Aorta (tissue), 5 donors: ENCODE measurements around the gene PRKN. TPM values are rescaled to one million over a fixed set of nuclear protein-coding genes. Genes with fewer than 3 reads are reported as not detected.

Experiments used
- ATAC-seq: fragments of 200-7000 bp; cut with Tn5 transposase; one replicate; pipeline ENCODE4 v1.9.1; 2022; ENCODE audit warnings: moderate library complexity; ENCODE audit not compliant: low FRiP score
- DNase-seq, 2 donors: peaks; one replicate each; pipeline ENCODE4 v3.0.0-alpha.2; 2020
- H3K27ac ChIP-seq, 2 donors: one replicate each; pipeline ENCODE4 v1.5.1; 2013; ENCODE audit warnings: low read length in 2 of 2, mild to moderate bottlenecking in 2 of 2, moderate library complexity in 2 of 2, control low read depth in 1 of 2, inconsistent platforms in 1 of 2, low read depth in 1 of 2
- H3K27me3 ChIP-seq, 2 donors: one replicate each; pipeline ENCODE4 v1.6.1; 2013; ENCODE audit warnings: control low read depth in 1 of 2, low read length in 1 of 2, mild to moderate bottlenecking in 1 of 2, moderate library complexity in 1 of 2; ENCODE audit not compliant: insufficient read depth in 2 of 2, control insufficient read depth in 1 of 2
- H3K36me3 ChIP-seq, 2 donors: one replicate each; pipeline ENCODE4 v1.6.1; 2013; ENCODE audit warnings: control low read depth in 1 of 2, low read length in 1 of 2, mild to moderate bottlenecking in 1 of 2; ENCODE audit not compliant: insufficient read depth in 2 of 2, control insufficient read depth in 1 of 2
- H3K4me1 ChIP-seq, 2 donors: one replicate each; pipeline ENCODE4 v1.6.1; 2013; ENCODE audit warnings: low read length in 2 of 2, control low read depth in 1 of 2, mild to moderate bottlenecking in 1 of 2, moderate library complexity in 1 of 2; ENCODE audit not compliant: insufficient read depth in 2 of 2, control insufficient read depth in 1 of 2
- H3K4me3 ChIP-seq, 2 donors: one replicate each; pipeline ENCODE4 v1.5.1; 2013; ENCODE audit warnings: low read length in 2 of 2, control low read depth in 1 of 2, mild to moderate bottlenecking in 1 of 2
- H3K9me3 ChIP-seq: one replicate; pipeline ENCODE4 v1.6.1; 2013; ENCODE audit warnings: mild to moderate bottlenecking, low read length; ENCODE audit not compliant: control insufficient read depth
- WGBS, 2 donors: extraction: QIAGEN DNeasy Blood & Tissue Kit; methylation state at CpG; one replicate each; pipeline ENCODE4 v1.1.7; 2013; 5-methylcytosine and 5-hydroxymethylcytosine counted together
- intact Hi-C, 2 donors: fragments of 100-400 bp; cut with DNase I; formaldehyde crosslinking; loops; one replicate each; pipeline versions ENCODE4 v1.14.2 to v1.15.0; 2022
- polyA plus RNA-seq, 2 donors: library from polyadenylated mRNA; stranded (reverse); fragments of 200-250 nt; gene quantifications; one replicate each; pipeline ENCODE4 v1.2.3, GENCODE V29; 2013
- total RNA-seq, 2 donors: library from RNA; stranded (reverse); fragmentation: NEBNext Ultra II Directional; extraction: Animal tissue kit (Norgen Biotek cat#: 25700); gene quantifications; one replicate each; pipeline ENCODE4 v1.2.1, GENCODE V29; 2021
- donor health status: healthy with polysubstance abuse.
- donor health status: Bipolar disorder and iron deficiency.
- donor health status: DM: no; HTN: no; CAD: no.
- donor health status: DM: no; HTN: no; CAD: no.
- donor health status: DM: yes; HTN: yes; CAD: no.

Gene PRKN
- total and polyA plus RNA-seq, 4 donors = 1.0 to 17.3 (median 5.7) TPM

GRCh38 chr6:161973064-161973463 is 754.5 kb downstream of the PRKN start:
- Histone ChIP-seq H3K27me3 (no peaks in the 10 kb centered on the region), H3K4me1 (no peaks in the 10 kb centered on the region), H3K9me3 (no peaks in the 10 kb centered on the region), H3K36me3 (peaks cover 0 to 2% of the 10 kb centered on the region in 2 donors), H3K27ac (no peak overlapping the region), H3K4me3 (no peak overlapping the region)
- ATAC-seq (no peak), DNase-seq (no peak)
- intact Hi-C loops = no loop called here
- 60 to 65% methylated on average over 9 of the region's 9 CpGs for WGBS, 2 donors

GRCh38 chr6:161971043-161971442 is 756.5 kb downstream of the PRKN start:
- H3K36me3 ChIP-seq = peaks cover 0 to 2% of the 10 kb centered on the region in 2 donors
- no peak for ATAC-seq
- WGBS, 2 donors = 67 to 73% methylated on average over 5 of the region's 5 CpGs

GRCh38 chr6:161963634-161964234 is 763.8 kb downstream of the PRKN start:
- intact Hi-C loops = no loop called here
- DNase-seq (no peak), ATAC-seq (no peak)
- Histone ChIP-seq H3K9me3 (no peaks in the 10 kb centered on the region), H3K27me3 (no peaks in the 10 kb centered on the region), H3K36me3 (no peaks in the 10 kb centered on the region), H3K4me3 (no peak overlapping the region), H3K27ac (no peak overlapping the region), H3K4me1 (no peaks in the 10 kb centered on the region)
- 60% methylated on average over 4 of the region's 4 CpGs for WGBS, 2 donors

More at GRCh38 chr6:161971043-161971442, 756.5 kb downstream of the PRKN start:
- H3K4me3 ChIP-seq = no peak overlapping the region
- H3K9me3 ChIP-seq = no peaks in the 10 kb centered on the region
- H3K27me3 ChIP-seq = no peaks in the 10 kb centered on the region
- H3K27ac ChIP-seq = no peak overlapping the region
- DNase-seq = no peak
- intact Hi-C loops = no loop called here
- H3K4me1 ChIP-seq = no peaks in the 10 kb centered on the region

- no peaks in the 10 kb centered on the region for H3K4me1 ChIP-seq
- 87 to 93% methylated on average over 8 of the region's 8 CpGs for WGBS, 2 donors
- no peak overlapping the region for H3K27ac ChIP-seq
- H3K36me3 ChIP-seq = no peaks in the 10 kb centered on the region
- ATAC-seq (no peak), DNase-seq (no peak)
- H3K27me3 ChIP-seq = no peaks in the 10 kb centered on the region
- no peaks in the 10 kb centered on the region for H3K9me3 ChIP-seq
- intact Hi-C loops = no loop called here
- no peak overlapping the region for H3K4me3 ChIP-seq
Observed at GRCh38 chr6:161963181-161963580, 764.4 kb downstream of the PRKN start.

- H3K4me3 ChIP-seq = no peak overlapping the region
- H3K27ac ChIP-seq = no peak overlapping the region
- ATAC-seq (no peak), DNase-seq (no peak)
- H3K27me3 ChIP-seq = no peaks in the 10 kb centered on the region
- no peaks in the 10 kb centered on the region for H3K36me3 ChIP-seq
- intact Hi-C loops = no loop called here
- 52 to 55% methylated on average over 6 of the region's 6 CpGs for WGBS, 2 donors
- H3K4me1 ChIP-seq = no peaks in the 10 kb centered on the region
- H3K9me3 ChIP-seq = no peaks in the 10 kb centered on the region
Observed at GRCh38 chr6:161961796-161962195, 765.8 kb downstream of the PRKN start.

GRCh38 chr6:161961046-161961445 is 766.5 kb downstream of the PRKN start:
- no peaks in the 10 kb centered on the region for H3K27me3 ChIP-seq
- H3K9me3 ChIP-seq = no peaks in the 10 kb centered on the region
- no peak overlapping the region for H3K27ac ChIP-seq
- DNase-seq (no peak), ATAC-seq (no peak)
- no peak overlapping the region for H3K4me3 ChIP-seq
- intact Hi-C loops = no loop called here
- no peaks in the 10 kb centered on the region for H3K4me1 ChIP-seq
- WGBS, 2 donors = 95% methylated on average over 8 of the region's 8 CpGs
- no peaks in the 10 kb centered on the region for H3K36me3 ChIP-seq

DNA sequence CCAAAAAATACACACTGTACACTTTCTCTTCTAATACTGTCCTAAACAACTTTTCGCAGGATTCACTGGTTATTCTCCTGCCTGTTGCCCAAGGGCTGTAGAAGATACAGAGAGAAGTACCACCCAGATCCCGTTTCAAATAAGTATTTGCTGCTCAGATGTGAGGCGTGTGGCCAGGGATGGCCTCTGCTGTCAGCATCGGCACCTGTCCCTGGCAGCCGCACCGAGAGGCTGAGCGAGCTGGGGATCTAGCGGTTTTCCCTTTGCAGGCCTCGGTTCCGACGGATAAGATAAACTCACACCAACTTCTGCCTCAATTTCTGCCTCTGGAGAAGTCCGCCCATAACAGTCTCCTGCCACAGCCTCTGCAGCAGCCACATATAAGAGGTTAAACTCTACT is 768.5 kb downstream of the PRKN start:
- ATAC-seq = no peak
- intact Hi-C loops = no loop called here

GRCh38 chr6:161956082-161956481 is 771.5 kb downstream of the PRKN start:
- Histone ChIP-seq H3K27ac (no peak overlapping the region), H3K9me3 (no peaks in the 10 kb centered on the region), H3K4me1 (no peaks in the 10 kb centered on the region), H3K4me3 (no peak overlapping the region), H3K36me3 (no peaks in the 10 kb centered on the region), H3K27me3 (no peaks in the 10 kb centered on the region)
- ATAC-seq (no peak), DNase-seq (no peak)
- WGBS, 2 donors = 97% methylated on average over 1 of the region's 1 CpG
- intact Hi-C loops = no loop called here

More for the DNA sequence above, 768.5 kb downstream of the PRKN start:
- DNase-seq = no peak
- H3K4me3 ChIP-seq = no peak overlapping the region
- H3K4me1 ChIP-seq = no peaks in the 10 kb centered on the region
- H3K36me3 ChIP-seq = no peaks in the 10 kb centered on the region
- no peaks in the 10 kb centered on the region for H3K27me3 ChIP-seq
- no peaks in the 10 kb centered on the region for H3K9me3 ChIP-seq
- 87 to 90% methylated on average over 12 of the region's 12 CpGs for WGBS, 2 donors
- H3K27ac ChIP-seq = no peak overlapping the region

DNA sequence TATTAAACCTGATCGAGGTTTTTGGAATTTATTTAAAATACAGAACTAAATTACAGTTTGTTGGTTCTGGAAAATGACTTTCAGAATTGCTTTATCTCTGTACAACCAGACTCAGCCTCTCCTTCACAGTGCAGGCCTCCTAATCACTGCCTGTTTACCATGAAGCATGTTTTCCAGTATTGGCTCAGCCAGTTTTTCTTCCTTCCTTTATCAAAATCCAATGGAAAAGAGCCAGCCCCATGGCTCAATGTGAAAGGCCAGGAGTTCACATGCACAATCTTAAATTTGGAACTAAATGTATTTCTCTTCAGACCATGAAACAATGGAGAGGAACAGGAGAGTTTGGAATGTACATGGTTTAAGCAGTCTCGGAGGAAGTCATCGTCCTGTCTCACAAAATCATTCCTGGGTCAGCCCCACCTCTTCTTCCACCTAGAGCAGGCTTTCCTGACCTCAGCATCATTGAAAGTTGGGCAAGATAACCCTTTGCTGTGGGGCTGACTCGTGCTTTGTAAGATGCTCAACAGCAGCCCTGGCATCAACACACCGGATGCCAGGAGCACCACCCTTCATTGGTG is 772.8 kb downstream of the PRKN start:
- ATAC-seq (no peak), DNase-seq (no peak)
- Histone ChIP-seq H3K27me3 (no peaks in the 10 kb centered on the region), H3K27ac (no peak overlapping the region), H3K4me3 (no peak overlapping the region), H3K36me3 (no peaks in the 10 kb centered on the region), H3K9me3 (peaks cover 1% of the 10 kb centered on the region), H3K4me1 (no peaks in the 10 kb centered on the region)
- WGBS, 2 donors = 83 to 87% methylated on average over 5 of the region's 5 CpGs
- intact Hi-C loops = no loop called here
